Mesodermal cell (in vitro differentiated cells): ENCODE measurements around the gene PRAMEF11. TPM values are rescaled to one million over a fixed set of nuclear protein-coding genes. Genes with fewer than 3 reads are reported as not detected.
"Not testable (repeated sequence)": the region's sequence is repeated elsewhere in the genome, so short reads cannot be mapped to it uniquely, and the experiment has no call there.

ENCODE experiments used
- H3K27ac ChIP-seq: 2 replicates; pipeline ENCODE4 v1.7.0; 2013; ENCODE audit warnings: mild to moderate bottlenecking, low read depth, low read length, moderate library complexity; ENCODE audit not compliant: severe bottlenecking
- H3K36me3 ChIP-seq: 2 replicates; pipeline ENCODE4 v1.7.1; 2013; ENCODE audit warnings: mild to moderate bottlenecking, low read length, moderate library complexity; ENCODE audit not compliant: control insufficient read depth, insufficient read depth
- H3K4me1 ChIP-seq: one replicate; pipeline ENCODE4 v1.7.1; 2013; ENCODE audit warnings: mild to moderate bottlenecking, low read length; ENCODE audit not compliant: insufficient read depth, control insufficient read depth, poor library complexity, severe bottlenecking
- H3K4me3 ChIP-seq: 2 replicates; pipeline ENCODE4 v1.7.0; 2013; ENCODE audit warnings: low read length, control low read depth, mild to moderate bottlenecking; ENCODE audit not compliant: insufficient read depth, poor library complexity, severe bottlenecking; ENCODE audit errors: extremely low read depth
- H3K9me3 ChIP-seq: 2 replicates; pipeline ENCODE4 v1.7.1; 2013; ENCODE audit warnings: mild to moderate bottlenecking, low read length, moderate library complexity; ENCODE audit not compliant: control insufficient read depth
- WGBS, 2 experiments: methylation state at CpG; one replicate each; pipeline ENCODE4 v1.1.5; 2013; ENCODE audit warnings: missing lambda C conversion rate in 2 of 2; ENCODE audit not compliant: insufficient coverage in 2 of 2; 5-methylcytosine and 5-hydroxymethylcytosine counted together
- polyA plus RNA-seq, 2 experiments: library from polyadenylated mRNA; stranded (reverse); fragments of 50-300 nt; gene quantifications; one replicate each; pipeline ENCODE4 v1.2.3, GENCODE V29; 2013

The PRAMEF11 gene
- not detected for polyA plus RNA-seq (2013, experiment 1 of 2)
- polyA plus RNA-seq (2013, experiment 2 of 2) = not detected

DNA sequence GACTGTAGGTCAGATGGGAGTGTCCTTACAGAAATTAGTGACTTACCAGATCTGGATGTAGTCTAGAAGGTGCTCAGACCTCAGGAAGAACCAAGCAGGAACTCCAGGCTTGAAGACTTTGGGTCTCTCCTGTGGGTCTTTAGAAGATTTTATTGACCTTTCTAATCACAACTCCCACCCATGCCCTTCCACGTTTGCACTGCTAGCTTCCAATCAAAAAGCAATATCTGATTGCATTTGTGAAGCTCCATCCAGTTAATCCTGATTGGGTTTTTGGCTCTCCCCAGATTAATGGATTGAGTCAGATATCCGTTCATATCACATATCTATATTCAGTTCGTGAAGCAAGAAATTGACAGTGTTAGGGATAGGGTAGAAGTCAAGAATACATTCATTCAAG is at the start of gene PRAMEF11:
TSS of gene PRAMEF11 (minus strand) at position 101 of the 400 bp plus-strand sequence. CDS start 2,621 bp downstream, outside the sequence.
- H3K4me3 ChIP-seq, H3K9me3 ChIP-seq, H3K27ac ChIP-seq, H3K36me3 ChIP-seq, H3K4me1 ChIP-seq: not testable (repeated sequence)
- no CpG with 5 or more reads among the region's 3 CpGs for WGBS, 2 experiments

DNA sequence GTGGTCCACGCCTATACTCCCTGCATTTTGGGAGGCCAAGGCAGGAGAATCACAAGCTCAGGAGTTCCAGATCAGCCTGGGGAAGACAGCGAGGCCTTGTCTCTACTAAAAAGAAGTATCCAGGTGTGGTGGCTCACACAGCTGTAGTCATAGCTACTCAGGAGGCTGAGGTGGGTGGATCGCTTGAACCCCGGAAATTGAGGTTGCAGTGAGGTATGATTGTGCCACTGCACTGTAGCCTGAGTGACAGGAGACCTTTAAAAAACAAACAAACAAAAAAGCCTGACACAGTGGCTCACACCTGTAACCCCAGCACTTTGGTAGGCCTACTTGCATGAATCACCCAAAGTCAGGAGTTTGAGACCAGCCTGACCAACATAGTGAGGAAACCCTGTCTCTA is 47.2 kb upstream of the PRAMEF11 start:
- H3K27ac ChIP-seq, H3K4me1 ChIP-seq, H3K4me3 ChIP-seq, H3K9me3 ChIP-seq, H3K36me3 ChIP-seq: not testable (repeated sequence)
- 20 to 60% methylated on average over 1 of the region's 4 CpGs for WGBS, 2 experiments

GRCh38 chr1:12863131-12863880 is 32.1 kb upstream of the PRAMEF11 start:
- no CpG with 5 or more reads among the region's 7 CpGs for WGBS, 2 experiments
- not testable (repeated sequence) for H3K4me3 ChIP-seq, H3K36me3 ChIP-seq, H3K27ac ChIP-seq, H3K9me3 ChIP-seq, H3K4me1 ChIP-seq

- not testable (repeated sequence) for H3K4me3 ChIP-seq, H3K27ac ChIP-seq, H3K4me1 ChIP-seq, H3K36me3 ChIP-seq
- WGBS, 2 experiments = no CpG with 5 or more reads among the region's 2 CpGs
- peaks cover 18% of the 10 kb centered on the region for H3K9me3 ChIP-seq
These were observed 25.6 kb upstream of the PRAMEF11 start, which contains the start of gene PRAMEF2 for GRCh38 chr1:12856786-12857185. Gene PRAMEF2 (plus strand): TSS chr1:12857086. CDS start chr1:12859010, 1,924 bp downstream.

GRCh38 chr1:12851779-12852178 is 20.6 kb upstream of the PRAMEF11 start:
- no peak overlapping the region for H3K27ac ChIP-seq
- 76 to 88% methylated on average over 2 to 3 of the region's 4 CpGs for WGBS, 2 experiments

GRCh38 chr1:12848620-12849019 is 17.4 kb upstream of the PRAMEF11 start, which contains the start of gene HNRNPCL1:
Gene HNRNPCL1 (minus strand): TSS chr1:12848720. CDS start chr1:12848289, 431 bp downstream.
- not testable (repeated sequence) for H3K36me3 ChIP-seq, H3K4me1 ChIP-seq, H3K4me3 ChIP-seq, H3K27ac ChIP-seq
- peaks cover 16% of the 10 kb centered on the region for H3K9me3 ChIP-seq
- 67 to 87% methylated on average over 2 to 3 of the region's 7 CpGs for WGBS, 2 experiments

More at GRCh38 chr1:12851779-12852178, 20.6 kb upstream of the PRAMEF11 start:
- Histone ChIP-seq H3K4me1 (no peaks in the 10 kb centered on the region), H3K36me3 (no peaks in the 10 kb centered on the region), H3K4me3 (no peak overlapping the region), H3K9me3 (peaks cover 26% of the 10 kb centered on the region)

DNA sequence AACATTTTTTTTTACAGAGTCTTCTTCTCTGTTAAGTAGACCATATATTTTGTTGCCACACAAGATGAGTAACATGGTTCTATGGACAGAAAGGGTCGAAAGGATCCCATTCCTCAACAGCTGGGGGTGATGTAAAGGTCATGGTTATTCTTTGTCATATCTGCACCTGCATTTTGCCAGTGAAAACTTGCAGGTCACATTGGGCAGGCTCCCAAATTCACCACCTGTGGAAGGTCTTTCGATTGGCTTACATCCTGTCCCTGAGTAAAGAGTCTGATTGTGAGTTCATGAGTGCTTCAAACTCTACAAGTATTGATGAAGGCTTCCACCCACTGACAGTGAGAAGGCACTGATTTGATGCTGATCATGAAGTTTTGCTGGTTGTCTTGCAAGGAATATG is 2.0 kb upstream of the PRAMEF11 start:
- H3K4me1 ChIP-seq, H3K36me3 ChIP-seq, H3K27ac ChIP-seq, H3K4me3 ChIP-seq, H3K9me3 ChIP-seq: not testable (repeated sequence)
- WGBS, 2 experiments = no CpG with 5 or more reads among the region's 2 CpGs

DNA sequence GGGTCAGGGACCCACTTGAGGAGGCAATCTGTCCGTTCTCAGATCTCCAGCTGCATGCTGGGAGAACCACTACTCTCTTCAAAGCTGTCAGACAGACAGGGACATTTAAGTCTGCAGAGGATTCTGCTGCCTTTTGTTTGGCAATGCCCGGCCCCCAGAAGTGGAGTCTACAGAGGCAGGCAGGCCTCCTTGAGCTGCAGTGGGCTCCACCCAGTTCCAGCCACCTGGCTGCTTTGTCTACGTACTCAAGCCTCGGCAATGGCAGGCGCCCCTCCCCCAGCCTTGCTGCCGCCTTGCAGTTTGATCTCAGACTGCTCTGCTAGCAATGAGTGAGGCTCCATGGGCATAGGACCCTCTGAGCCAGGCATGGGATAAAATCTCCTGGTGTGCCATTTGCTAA is 12.1 kb downstream of the PRAMEF11 start:
- WGBS, 2 experiments = 64 to 69% methylated on average over 6 of the region's 6 CpGs
- H3K9me3 ChIP-seq, H3K4me3 ChIP-seq, H3K4me1 ChIP-seq, H3K27ac ChIP-seq, H3K36me3 ChIP-seq: not testable (repeated sequence)

GRCh38 chr1:12811409-12811784 is 19.8 kb downstream of the PRAMEF11 start:
- 14 to 100% methylated on average over 1 of the region's 2 CpGs for WGBS, 2 experiments
- Histone ChIP-seq H3K9me3 (peaks cover 12% of the 10 kb centered on the region), H3K27ac (no peak overlapping the region), H3K4me3 (no peak overlapping the region), H3K36me3 (no peaks in the 10 kb centered on the region), H3K4me1 (no peaks in the 10 kb centered on the region)

- H3K4me3 ChIP-seq = no peak overlapping the region
- H3K27ac ChIP-seq = no peak overlapping the region
- peaks cover 16% of the 10 kb centered on the region for H3K9me3 ChIP-seq
- no peaks in the 10 kb centered on the region for H3K4me1 ChIP-seq
- no peaks in the 10 kb centered on the region for H3K36me3 ChIP-seq
- WGBS, 2 experiments = 35 to 52% methylated on average over 2 to 5 of the region's 5 CpGs
These were observed 20.4 kb downstream of the PRAMEF11 start for GRCh38 chr1:12810691-12811408.

- no peak overlapping the region for H3K27ac ChIP-seq
- 60 to 73% methylated on average over 1 of the region's 1 CpG for WGBS, 2 experiments
These were observed 21.3 kb downstream of the PRAMEF11 start for GRCh38 chr1:12809933-12810332.

More at GRCh38 chr1:12809933-12810332, 21.3 kb downstream of the PRAMEF11 start:
- no peaks in the 10 kb centered on the region for H3K36me3 ChIP-seq
- H3K4me3 ChIP-seq = no peak overlapping the region
- H3K9me3 ChIP-seq = peaks cover 16% of the 10 kb centered on the region
- no peaks in the 10 kb centered on the region for H3K4me1 ChIP-seq
